ENCODE measurements around the gene SNRPD2.

- TF ChIP-seq POU2F2 (IDR thresholded peaks at IDR 0.05; ENCODE audit: low read depth, low read length) (no peak), PAX5 (IDR thresholded peaks at IDR 0.05; ENCODE audit: insufficient read depth, low read length, severe bottlenecking) (no peak), POLR2AphosphoS5 (IDR thresholded peaks at IDR 0.05; ENCODE audit: low read depth, low read length) (no peak), POLR2A (IDR thresholded peaks at IDR 0.05; ENCODE audit: low read depth, low read length) (no peak), TAF1 (IDR thresholded peaks at IDR 0.05; ENCODE audit: low read depth, low read length) (no peak), SPI1 (IDR thresholded peaks at IDR 0.05; ENCODE audit: low read depth, low read length) (no peak)
Observed at GRCh38 chr19:45664575-45664974, 27.2 kb downstream of the SNRPD2 start.

All from GM12891 (cell line).